SJCRH30 (cell line): Measurements from ENCODE around the gene ECEL1. TPM values are rescaled to one million over a fixed set of nuclear protein-coding genes. Genes with fewer than 3 reads are reported as not detected.

Experiments used
- DNase-seq, 2 experiments: peaks; one replicate each; pipeline ENCODE4 v3.0.0-alpha.2; 2015 to 2020
- H3K27ac ChIP-seq: fragments of 250-450 bp; sonication (Bioruptor Pico); 2 replicates; pipeline ENCODE4 v1.5.1; 2020; ENCODE audit warnings: mild to moderate bottlenecking, moderate library complexity
- H3K27me3 ChIP-seq: fragments of 250-450 bp; sonication (Bioruptor Pico); 2 replicates; pipeline ENCODE4 v1.5.1; 2020; ENCODE audit warnings: mild to moderate bottlenecking, moderate library complexity
- H3K36me3 ChIP-seq: fragments of 250-450 bp; sonication (Bioruptor Pico); 2 replicates; pipeline ENCODE4 v1.5.1; 2020; ENCODE audit warnings: mild to moderate bottlenecking, moderate library complexity
- H3K4me1 ChIP-seq: fragments of 250-450 bp; sonication (Bioruptor Pico); 2 replicates; pipeline ENCODE4 v1.5.1; 2020; ENCODE audit warnings: mild to moderate bottlenecking, moderate library complexity
- H3K4me3 ChIP-seq: fragments of 250-450 bp; sonication (Bioruptor Pico); 2 replicates; pipeline ENCODE4 v1.5.1; 2020; ENCODE audit warnings: mild to moderate bottlenecking, moderate library complexity
- H3K9me3 ChIP-seq: fragments of 250-450 bp; sonication (Bioruptor Pico); replicated peaks from 2 replicates; pipeline ENCODE4 v1.5.1; 2020; ENCODE audit warnings: mild to moderate bottlenecking, moderate library complexity
- total RNA-seq: library from RNA; depleted of rRNA; stranded (reverse); fragments of >200 nt; shearing (Covaris generic); gene quantifications from 2 replicates; pipeline ENCODE4 v1.2.3, GENCODE V29; 2014

The ECEL1 gene
- total RNA-seq, 1 experiment from 2014 or later, result not detected

DNA sequence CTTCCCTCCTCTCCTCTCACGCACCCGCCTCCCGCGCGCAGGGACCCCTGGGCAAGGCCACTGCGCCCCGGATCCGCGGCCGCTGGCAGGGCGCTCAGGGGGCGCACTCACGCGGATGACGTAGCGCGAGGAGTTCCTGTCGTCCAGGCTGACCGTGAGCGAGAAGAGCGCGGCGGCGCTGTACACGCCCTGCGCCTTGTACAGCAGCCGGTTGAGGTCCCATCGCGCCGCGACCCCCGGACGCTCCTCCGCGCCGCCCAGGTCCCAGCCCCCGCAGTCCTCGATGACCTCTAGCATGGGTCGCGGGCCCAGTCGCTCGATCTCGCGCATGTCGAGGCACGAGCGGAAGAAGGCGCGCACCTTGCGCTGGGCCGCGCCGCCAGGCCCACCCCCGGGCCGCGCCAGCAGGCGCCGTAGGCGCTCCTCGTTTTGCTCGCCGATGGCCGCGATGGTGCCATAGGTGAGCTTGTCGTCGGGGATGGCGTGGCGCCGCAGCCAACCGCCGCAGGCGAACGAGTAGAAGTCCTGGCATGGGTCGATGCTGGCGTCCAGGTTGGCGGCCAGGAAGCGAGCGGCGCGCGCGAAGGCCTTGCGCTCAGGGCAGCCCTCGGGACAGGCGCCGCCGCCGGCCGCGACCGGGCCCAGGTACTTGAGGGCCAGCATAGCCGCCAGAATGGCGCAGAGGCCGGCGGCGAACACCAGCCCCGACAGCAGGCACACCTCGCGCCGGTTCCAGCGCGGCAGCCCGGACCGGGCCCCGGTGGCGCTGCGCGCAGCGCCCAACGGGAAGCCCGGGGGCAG is 1.7 kb downstream of the ECEL1 start:
- Histone ChIP-seq H3K4me1 (no peaks in the 10 kb centered on the region), H3K27ac (no peak overlapping the region), H3K4me3 (no peak overlapping the region), H3K27me3 (peaks cover 15% of the 10 kb centered on the region), H3K9me3 (no peaks in the 10 kb centered on the region), H3K36me3 (no peaks in the 10 kb centered on the region)
- DNase-seq, result no peak

DNA sequence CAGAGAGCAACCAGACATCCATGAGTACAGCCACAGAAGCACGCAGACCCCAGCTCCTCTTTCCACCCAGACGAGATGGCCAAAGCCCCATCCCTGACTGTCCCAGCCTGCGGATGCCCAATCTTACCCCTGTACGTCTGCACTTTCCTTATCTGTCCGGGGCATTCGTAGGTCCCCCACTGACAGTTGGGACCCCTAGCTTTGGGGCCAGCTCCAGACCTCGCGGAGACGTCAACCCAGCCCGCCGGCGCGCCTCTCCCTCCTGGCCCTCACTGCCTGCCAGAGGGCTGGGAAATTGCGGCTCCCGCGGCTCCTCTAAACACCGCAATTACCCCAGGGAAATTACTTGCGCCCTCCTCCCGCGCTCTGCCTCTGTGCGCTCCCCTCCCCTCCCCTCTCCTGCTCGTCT is 2.3 kb downstream of the ECEL1 start:
- Histone ChIP-seq H3K27me3 (peaks cover 9% of the 10 kb centered on the region), H3K4me3 (no peak overlapping the region), H3K4me1 (no peaks in the 10 kb centered on the region), H3K9me3 (no peaks in the 10 kb centered on the region), H3K27ac (no peak overlapping the region), H3K36me3 (no peaks in the 10 kb centered on the region)
- DNase-seq, result no peak

DNA sequence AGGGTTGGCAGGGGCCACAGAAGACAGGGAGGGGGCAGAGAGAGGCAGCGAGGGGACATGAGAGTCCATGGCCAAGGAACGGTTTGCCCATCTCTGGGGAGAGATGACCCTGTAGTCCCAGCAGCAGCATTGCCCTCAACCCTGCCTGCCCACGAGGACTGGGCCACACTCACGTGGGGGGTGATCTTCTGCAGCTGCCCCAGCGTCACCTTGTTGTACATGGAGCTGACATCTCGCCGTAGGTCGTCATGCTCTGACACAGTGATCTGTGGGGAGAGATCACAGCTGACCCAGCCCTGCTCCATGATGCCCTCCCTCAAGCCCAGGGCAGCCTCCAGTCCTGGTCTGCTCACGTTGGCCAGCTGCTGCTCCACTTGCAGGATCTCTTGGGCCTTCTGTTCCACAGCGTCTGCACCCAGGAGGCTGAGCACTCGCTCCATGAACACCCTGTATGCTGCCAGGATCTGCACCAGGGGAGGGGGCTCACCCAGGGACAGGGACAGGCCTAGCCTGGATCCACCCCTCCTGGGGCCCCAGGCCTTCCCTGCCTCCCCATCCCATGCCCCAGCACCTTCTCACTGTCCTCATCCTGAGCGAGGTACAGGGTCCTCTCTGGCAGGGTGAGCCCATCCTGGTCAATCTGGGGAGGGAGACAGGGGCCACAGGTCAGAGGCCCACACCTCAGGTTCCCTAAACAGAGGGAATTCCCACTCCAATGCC is 2.8 kb downstream of the ECEL1 start:
- no peaks in the 10 kb centered on the region for H3K36me3 ChIP-seq
- H3K4me1 ChIP-seq, result no peaks in the 10 kb centered on the region
- DNase-seq, result no peak
- H3K9me3 ChIP-seq, result no peaks in the 10 kb centered on the region
- no peak overlapping the region for H3K27ac ChIP-seq
- peaks cover 8% of the 10 kb centered on the region for H3K27me3 ChIP-seq
- no peak overlapping the region for H3K4me3 ChIP-seq

DNA sequence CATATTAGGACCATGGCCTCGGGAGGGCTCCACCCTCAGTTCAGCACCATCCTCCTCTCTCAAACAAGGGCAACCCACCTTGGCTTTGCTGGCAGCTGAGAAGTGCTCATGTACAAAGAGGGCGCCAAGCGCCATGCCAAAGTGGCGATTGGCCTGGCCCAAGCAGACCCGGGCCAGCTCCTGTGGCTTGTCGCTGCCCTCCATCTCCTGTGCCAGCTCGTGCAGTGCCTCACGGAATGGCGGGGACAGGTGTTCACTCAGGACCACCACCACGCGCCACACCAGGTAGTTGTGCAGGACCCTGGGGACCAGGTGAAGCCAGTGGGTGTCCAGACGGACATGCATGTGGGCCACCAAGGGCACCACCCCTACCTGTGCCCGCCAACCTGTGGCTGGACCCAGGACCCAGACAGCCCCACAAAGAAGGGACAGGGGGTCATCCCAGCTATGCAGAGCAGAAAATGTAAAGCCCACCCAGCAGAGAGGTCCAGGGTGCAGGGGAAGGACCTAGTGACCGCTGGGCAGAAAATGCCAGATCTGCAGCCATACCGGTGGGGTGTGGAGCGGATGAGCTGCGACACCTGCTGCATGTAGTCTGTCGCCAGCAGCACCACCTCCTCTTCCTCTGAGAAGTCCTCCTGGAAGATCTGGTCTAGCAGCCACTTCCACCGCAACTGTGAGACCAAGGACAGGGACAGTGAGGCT is 3.6 kb downstream of the ECEL1 start:
- peaks cover 12% of the 10 kb centered on the region for H3K27me3 ChIP-seq
- DNase-seq, result no peak
- no peaks in the 10 kb centered on the region for H3K4me1 ChIP-seq

DNA sequence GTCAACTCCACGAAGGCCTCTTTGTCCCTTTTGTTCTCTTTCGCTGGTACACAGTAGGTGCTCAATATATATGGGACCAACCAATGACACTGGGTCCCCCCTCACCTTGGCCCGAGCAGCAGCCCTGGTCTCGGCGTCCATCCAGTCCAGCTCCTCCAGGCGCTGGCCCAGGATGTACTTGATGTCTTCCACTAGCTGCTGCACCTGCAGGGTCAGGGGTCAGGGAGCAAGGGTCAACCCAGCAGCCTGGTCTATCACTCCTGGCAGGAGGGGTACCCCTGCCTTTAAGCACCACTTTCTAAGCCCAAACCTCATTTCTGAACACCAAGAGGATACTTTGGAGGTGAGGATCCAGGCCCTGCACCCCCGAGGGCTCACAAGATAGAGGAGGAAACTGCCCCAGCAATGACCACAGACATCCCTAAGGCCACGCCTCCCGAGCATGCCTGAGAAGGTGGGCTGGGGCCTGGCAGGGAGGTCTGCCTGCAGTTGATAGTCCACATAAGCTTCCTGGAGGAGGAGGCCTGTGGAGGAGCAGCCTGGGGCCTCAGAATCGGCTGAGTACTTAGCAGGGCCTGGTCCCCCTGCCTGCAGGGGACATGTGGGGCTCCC is 4.2 kb downstream of the ECEL1 start:
- Histone ChIP-seq H3K27me3 (peaks cover 14% of the 10 kb centered on the region), H3K9me3 (no peaks in the 10 kb centered on the region), H3K4me3 (no peak overlapping the region), H3K27ac (no peak overlapping the region), H3K4me1 (no peaks in the 10 kb centered on the region), H3K36me3 (no peaks in the 10 kb centered on the region)
- no peak for DNase-seq

More for the DNA sequence above, 3.6 kb downstream of the ECEL1 start:
- H3K27ac ChIP-seq, result no peak overlapping the region
- no peak overlapping the region for H3K4me3 ChIP-seq
- no peaks in the 10 kb centered on the region for H3K36me3 ChIP-seq
- H3K9me3 ChIP-seq, result no peaks in the 10 kb centered on the region

DNA sequence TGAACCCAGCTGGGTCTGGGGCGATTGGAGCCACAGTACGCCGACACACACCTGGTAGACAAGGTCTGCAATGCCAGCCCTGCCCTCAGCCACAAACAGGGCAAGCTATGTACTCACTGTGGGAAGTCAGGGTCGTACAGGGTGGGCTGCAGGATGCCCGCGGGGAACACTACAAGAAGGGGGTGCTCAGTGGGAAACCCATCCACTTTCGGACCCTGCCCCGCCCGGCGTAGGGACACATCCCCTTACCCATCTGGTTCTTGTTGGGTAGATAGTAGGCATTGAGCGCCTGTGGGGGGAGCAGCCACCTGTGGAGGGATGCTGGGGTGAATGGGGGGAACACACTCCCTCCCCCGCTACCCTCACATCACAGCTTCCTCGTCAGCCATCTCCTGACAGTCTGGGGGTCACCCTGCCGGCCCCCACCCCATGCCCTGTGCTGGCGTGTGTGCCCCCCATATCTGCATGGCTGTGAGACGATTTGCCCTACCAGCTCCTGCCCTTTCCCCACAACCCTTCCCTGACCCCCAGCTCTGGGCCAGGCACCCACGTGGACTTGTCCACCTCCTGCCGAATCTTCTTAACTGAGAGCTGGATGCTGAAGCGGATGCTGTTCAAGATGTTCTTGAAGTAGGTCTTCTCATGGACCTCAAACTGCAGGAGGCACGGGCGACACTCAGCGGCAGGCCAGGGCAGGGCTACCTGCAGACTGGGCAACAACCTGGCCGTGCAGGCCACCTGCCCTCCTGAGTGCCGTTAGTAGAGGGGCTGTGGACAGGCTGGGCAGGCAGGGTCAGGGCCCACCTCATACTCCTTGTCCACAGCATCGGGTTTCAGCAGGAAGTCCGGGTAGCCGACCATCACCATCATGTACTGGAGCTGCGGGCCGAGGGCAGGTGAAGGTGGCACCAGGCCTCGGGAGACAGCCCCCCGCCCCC is 5.1 kb downstream of the ECEL1 start:
- Histone ChIP-seq H3K36me3 (no peaks in the 10 kb centered on the region), H3K4me1 (no peaks in the 10 kb centered on the region), H3K4me3 (no peak overlapping the region), H3K27ac (no peak overlapping the region), H3K27me3 (peaks cover 18% of the 10 kb centered on the region), H3K9me3 (no peaks in the 10 kb centered on the region)
- DNase-seq, result no peak

DNA sequence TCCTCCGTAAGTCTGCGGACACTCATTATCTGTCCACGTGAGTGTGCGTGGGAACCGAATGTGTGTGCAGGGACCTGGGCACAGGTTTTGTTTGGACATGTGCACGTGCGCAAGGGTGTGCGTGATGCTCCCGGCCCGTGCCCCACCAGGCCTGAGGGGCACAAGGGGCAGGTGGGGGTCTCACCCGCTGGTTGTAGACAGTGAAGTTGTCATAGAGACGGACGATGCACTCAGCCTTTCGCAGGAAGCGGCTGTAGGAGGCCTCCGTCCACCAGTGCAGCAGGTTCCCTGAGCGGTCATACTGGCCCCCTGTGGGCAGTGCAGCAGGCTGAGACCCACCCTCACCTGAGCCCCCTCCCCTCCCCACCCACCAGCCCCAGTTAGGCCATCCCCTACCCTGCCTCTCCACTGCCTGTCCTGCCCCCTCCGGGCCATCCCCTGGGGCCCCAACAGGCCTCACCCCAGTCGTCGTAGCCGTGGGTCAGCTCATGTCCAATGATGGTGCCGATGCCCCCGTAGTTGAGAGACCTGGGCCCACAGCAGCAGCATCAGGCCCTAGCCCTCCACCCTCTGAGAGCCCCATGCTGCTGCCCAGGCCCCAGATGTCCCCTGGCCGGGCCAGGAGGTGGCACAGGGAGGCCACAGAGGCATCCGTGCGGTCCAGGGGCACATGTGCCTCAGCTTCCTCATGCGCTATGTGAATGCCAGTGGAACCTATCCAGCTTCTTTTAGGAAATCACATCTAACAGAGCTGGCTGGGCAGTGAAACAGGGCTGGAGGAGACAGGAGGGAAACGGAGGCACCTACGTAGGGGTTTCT is 6.1 kb downstream of the ECEL1 start:
- Histone ChIP-seq H3K36me3 (no peaks in the 10 kb centered on the region), H3K27me3 (peaks cover 22% of the 10 kb centered on the region), H3K4me1 (no peaks in the 10 kb centered on the region), H3K4me3 (no peak overlapping the region), H3K27ac (no peak overlapping the region), H3K9me3 (no peaks in the 10 kb centered on the region)
- DNase-seq, result no peak

DNA sequence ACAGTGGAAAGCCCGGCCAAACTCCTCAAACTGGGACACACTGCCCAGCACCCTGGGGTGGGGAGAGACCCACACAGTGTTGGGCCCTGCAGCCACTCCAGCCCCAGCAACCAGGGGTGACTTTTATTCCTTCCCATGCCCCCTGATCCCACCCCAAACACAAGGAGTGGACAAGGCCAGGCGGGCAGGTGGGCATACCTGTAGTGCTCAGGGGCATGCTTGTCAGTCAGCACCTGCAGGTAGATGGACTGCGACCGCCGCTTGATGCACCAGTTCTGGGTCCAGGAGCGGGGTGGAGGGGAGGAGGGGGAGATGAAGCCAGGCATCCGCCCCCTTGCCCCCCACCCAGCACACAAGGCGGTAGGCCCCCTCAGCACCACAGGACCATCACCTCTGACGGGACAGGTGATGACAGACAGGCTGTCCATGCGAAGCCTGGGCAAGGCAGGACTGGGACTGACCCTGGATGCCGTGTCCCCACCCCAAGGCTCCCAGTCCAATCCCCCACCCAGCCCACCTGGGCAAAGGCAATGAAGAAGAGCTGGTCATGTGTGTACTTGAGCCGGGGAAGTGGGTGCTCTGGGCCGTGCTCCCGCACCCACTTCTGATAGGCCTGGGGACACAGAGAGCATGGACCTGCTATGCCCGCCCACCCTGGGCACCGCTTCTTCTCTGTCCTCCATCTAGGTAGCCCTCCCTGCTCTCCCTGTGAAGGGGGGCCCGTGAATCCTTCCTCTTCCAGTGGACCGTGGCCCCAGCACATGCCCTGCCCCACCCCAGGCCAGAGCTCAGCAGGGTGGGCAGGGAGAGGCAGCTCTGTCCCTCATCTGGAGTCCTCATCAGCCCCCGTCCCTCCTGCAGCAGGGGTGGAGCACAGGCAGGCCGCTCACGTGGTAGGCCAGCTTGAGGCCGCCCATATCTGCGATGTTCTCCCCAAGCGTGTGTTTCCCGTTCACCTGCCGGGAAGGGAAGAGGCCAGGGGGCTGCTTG is 7.1 kb downstream of the ECEL1 start:
- Histone ChIP-seq H3K27ac (no peak overlapping the region), H3K9me3 (no peaks in the 10 kb centered on the region), H3K4me3 (no peak overlapping the region), H3K36me3 (no peaks in the 10 kb centered on the region), H3K27me3 (peaks cover 24% of the 10 kb centered on the region), H3K4me1 (no peaks in the 10 kb centered on the region)
- DNase-seq, result no peak

DNA sequence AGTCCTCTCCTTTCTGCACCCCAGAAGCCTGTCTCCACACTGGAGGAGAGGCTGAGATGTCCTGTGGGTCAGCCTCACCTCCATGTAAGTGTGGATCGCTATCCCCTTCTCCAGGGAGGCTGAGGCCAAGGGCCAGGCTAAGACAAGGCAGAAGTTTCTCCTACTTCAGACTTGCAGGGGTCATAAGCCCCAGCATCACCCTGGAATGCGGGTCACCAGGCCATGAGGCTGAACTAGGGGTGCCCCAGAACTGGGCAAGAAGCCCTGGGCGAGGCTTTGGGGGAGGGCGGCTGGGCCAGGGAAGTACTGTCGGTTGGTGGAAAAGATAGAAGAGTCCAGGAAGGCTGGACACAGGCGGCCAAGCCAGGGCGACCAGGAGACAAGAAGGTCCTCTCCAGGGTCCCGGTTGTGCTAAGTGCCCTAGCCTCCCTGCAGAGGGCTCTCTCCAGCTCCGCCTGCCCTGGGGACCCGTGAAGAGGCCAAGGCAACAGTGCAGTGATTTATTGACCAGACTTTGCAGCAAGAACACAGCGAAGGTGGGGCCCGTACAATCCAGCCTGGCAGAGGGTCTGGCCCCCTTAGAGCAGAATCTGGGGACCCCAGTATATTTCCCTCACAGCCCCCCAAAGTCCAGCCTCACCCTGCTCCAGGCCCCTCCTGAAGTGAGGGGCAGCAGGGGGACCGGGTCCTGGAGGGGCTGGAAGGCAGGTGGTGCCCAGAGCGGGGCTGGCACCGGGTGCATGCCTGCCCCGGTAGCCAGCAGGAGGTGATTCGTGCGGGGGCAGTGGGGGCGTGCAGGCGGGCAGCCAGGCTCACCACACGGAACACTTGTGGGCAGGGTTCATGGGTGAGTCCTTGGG is 8.1 kb downstream of the ECEL1 start:
- Histone ChIP-seq H3K4me3 (no peak overlapping the region), H3K36me3 (no peaks in the 10 kb centered on the region), H3K9me3 (no peaks in the 10 kb centered on the region), H3K27ac (no peak overlapping the region), H3K4me1 (no peaks in the 10 kb centered on the region), H3K27me3 (peaks cover 32% of the 10 kb centered on the region)
- no peak for DNase-seq

DNA sequence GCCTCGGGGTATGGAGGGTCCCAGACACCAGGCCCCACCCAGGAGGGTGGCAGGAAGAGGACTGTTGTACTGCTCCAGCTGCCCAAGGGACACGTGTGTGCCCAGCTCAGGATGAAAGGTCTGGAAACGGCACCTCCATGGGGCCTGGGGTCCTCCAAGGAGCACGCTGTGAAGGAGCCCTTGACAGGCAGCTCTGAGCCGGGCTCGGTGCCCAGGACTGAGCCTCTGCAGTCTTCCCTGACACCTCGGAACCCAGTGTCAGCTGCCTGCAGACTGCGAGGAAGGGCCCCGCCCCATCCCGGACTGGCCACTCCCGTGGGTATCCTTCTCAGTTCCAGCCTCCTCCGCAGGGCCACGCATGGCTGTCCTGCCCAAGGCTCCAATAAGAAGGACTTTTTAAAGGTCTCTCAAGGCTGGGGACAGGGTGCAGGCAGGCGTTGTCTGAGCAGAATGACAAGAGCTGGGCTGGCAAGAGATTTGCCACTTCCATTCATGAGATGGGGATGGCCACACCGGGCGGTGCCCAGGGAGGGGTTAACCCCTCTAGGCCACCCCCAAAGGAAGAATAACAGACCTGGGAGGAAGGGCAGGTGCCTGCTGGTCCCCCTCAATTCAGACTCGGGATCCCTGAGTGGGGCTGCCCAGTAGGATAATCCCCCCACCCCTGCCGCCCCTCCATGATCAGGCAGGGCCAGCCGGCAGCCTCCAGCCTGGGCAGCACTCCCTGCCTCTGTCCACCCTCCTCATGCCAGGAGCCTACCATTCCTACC is 8.9 kb downstream of the ECEL1 start:
- no peak for DNase-seq
- peaks cover 2% of the 10 kb centered on the region; the same call in 1 of the 2 replicates for H3K4me1 ChIP-seq
- no peaks in the 10 kb centered on the region for H3K36me3 ChIP-seq
- no peak overlapping the region for H3K4me3 ChIP-seq
- peaks cover 32% of the 10 kb centered on the region for H3K27me3 ChIP-seq
- no peak overlapping the region for H3K27ac ChIP-seq
- no peaks in the 10 kb centered on the region for H3K9me3 ChIP-seq
